ENCODE data around the gene TTC34. TPM values are rescaled to one million over a fixed set of nuclear protein-coding genes. Genes with fewer than 3 reads are reported as not detected.

TTC34 gene
- total RNA-seq, 1 donor from 2014 or later = 0.94 TPM

- Mint-ChIP-seq H3K36me3 (ENCODE audit: low read depth) (no peaks in the 10 kb centered on the region), H3K4me1 (ENCODE audit: low read depth) (no peaks in the 10 kb centered on the region), H3K27me3 (ENCODE audit: low read depth) (peaks cover 21% of the 10 kb centered on the region), H3K27ac (no peak overlapping the region), H3K9me3 (peaks cover 23% of the 10 kb centered on the region), H3K4me3 (ENCODE audit: low read depth) (no peak overlapping the region)
- DNase-seq (ENCODE audit: low spot score) = no peak
- intact Hi-C loops (cut with micrococcal nuclease) = no loop called here
Measured at GRCh38 chr1:2791027-2791760, 10.3 kb downstream of the TTC34 start.

- no peak for DNase-seq (ENCODE audit: low spot score)
- no peaks in the 10 kb centered on the region for H3K36me3 Mint-ChIP-seq (ENCODE audit: low read depth)
- no peak overlapping the region for H3K4me3 Mint-ChIP-seq (ENCODE audit: low read depth)
- H3K27ac Mint-ChIP-seq = no peak overlapping the region
- intact Hi-C loops (cut with micrococcal nuclease) = no loop called here
- H3K4me1 Mint-ChIP-seq (ENCODE audit: low read depth) = no peaks in the 10 kb centered on the region
- H3K9me3 Mint-ChIP-seq = peaks cover 23% of the 10 kb centered on the region
- H3K27me3 Mint-ChIP-seq (ENCODE audit: low read depth) = peaks cover 21% of the 10 kb centered on the region
Measured at GRCh38 chr1:2789986-2790581, 11.4 kb downstream of the TTC34 start.

- Mint-ChIP-seq H3K36me3 (ENCODE audit: low read depth) (no peaks in the 10 kb centered on the region), H3K27me3 (ENCODE audit: low read depth) (peaks cover 21% of the 10 kb centered on the region), H3K9me3 (peaks cover 20% of the 10 kb centered on the region), H3K27ac (no peak overlapping the region), H3K4me1 (ENCODE audit: low read depth) (no peaks in the 10 kb centered on the region), H3K4me3 (ENCODE audit: low read depth) (no peak overlapping the region)
- no peak for DNase-seq (ENCODE audit: low spot score)
- intact Hi-C loops (cut with micrococcal nuclease) = no loop called here
Measured at GRCh38 chr1:2789164-2789985, 12.1 kb downstream of the TTC34 start.

- DNase-seq (ENCODE audit: low spot score) = no peak
Measured at GRCh38 chr1:2788506-2789163, 12.9 kb downstream of the TTC34 start.

GRCh38 chr1:2787163-2787911 lies 14.2 kb downstream of the TTC34 start:
- Mint-ChIP-seq H3K27me3 (ENCODE audit: low read depth) (peaks cover 17% of the 10 kb centered on the region), H3K9me3 (peaks cover 6% of the 10 kb centered on the region), H3K4me3 (ENCODE audit: low read depth) (no peak overlapping the region), H3K4me1 (ENCODE audit: low read depth) (no peaks in the 10 kb centered on the region), H3K36me3 (ENCODE audit: low read depth) (no peaks in the 10 kb centered on the region), H3K27ac (no peak overlapping the region)
- intact Hi-C loops (cut with micrococcal nuclease) = loop anchor here (2.0 kb wide), 1 partner anchor 373 kb away; no protein-coding TSS in a partner anchor
- DNase-seq (ENCODE audit: low spot score) = no peak

More at GRCh38 chr1:2788506-2789163, 12.9 kb downstream of the TTC34 start:
- intact Hi-C loops (cut with micrococcal nuclease) = no loop called here
- peaks cover 16% of the 10 kb centered on the region for H3K9me3 Mint-ChIP-seq
- H3K27me3 Mint-ChIP-seq (ENCODE audit: low read depth) = peaks cover 21% of the 10 kb centered on the region
- no peak overlapping the region for H3K27ac Mint-ChIP-seq
- no peaks in the 10 kb centered on the region for H3K4me1 Mint-ChIP-seq (ENCODE audit: low read depth)
- H3K36me3 Mint-ChIP-seq (ENCODE audit: low read depth) = no peaks in the 10 kb centered on the region
- H3K4me3 Mint-ChIP-seq (ENCODE audit: low read depth) = no peak overlapping the region

GRCh38 chr1:2786329-2787162 lies 14.9 kb downstream of the TTC34 start:
- H3K4me3 Mint-ChIP-seq (ENCODE audit: low read depth) = no peak overlapping the region
- peak; percentile 50 for DNase-seq (ENCODE audit: low spot score)
- peaks cover 2% of the 10 kb centered on the region for H3K36me3 Mint-ChIP-seq (ENCODE audit: low read depth)
- peaks cover 17% of the 10 kb centered on the region for H3K27me3 Mint-ChIP-seq (ENCODE audit: low read depth)
- H3K9me3 Mint-ChIP-seq = peaks cover 12% of the 10 kb centered on the region
- no peaks in the 10 kb centered on the region for H3K4me1 Mint-ChIP-seq (ENCODE audit: low read depth)
- intact Hi-C loops (cut with micrococcal nuclease) = loop anchor here (2.0 kb wide), 1 partner anchor 372 kb away; no protein-coding TSS in a partner anchor
- no peak overlapping the region for H3K27ac Mint-ChIP-seq

- intact Hi-C loops (cut with micrococcal nuclease) = loop anchor here (2.0 kb wide), 1 partner anchor 371 kb away; no protein-coding TSS in a partner anchor
- peaks cover 15% of the 10 kb centered on the region for H3K9me3 Mint-ChIP-seq
- peak; percentile 7 for DNase-seq (ENCODE audit: low spot score)
- no peak overlapping the region for H3K27ac Mint-ChIP-seq
- peaks cover 16% of the 10 kb centered on the region for H3K27me3 Mint-ChIP-seq (ENCODE audit: low read depth)
- H3K4me3 Mint-ChIP-seq (ENCODE audit: low read depth) = no peak overlapping the region
- H3K4me1 Mint-ChIP-seq (ENCODE audit: low read depth) = no peaks in the 10 kb centered on the region
- H3K36me3 Mint-ChIP-seq (ENCODE audit: low read depth) = peaks cover 4% of the 10 kb centered on the region
Measured at GRCh38 chr1:2785631-2786328, 15.7 kb downstream of the TTC34 start.

- Mint-ChIP-seq H3K36me3 (ENCODE audit: low read depth) (peaks cover 4% of the 10 kb centered on the region), H3K9me3 (peaks cover 15% of the 10 kb centered on the region), H3K4me3 (ENCODE audit: low read depth) (no peak overlapping the region), H3K27ac (no peak overlapping the region), H3K4me1 (ENCODE audit: low read depth) (peaks cover 1% of the 10 kb centered on the region), H3K27me3 (ENCODE audit: low read depth) (peaks cover 13% of the 10 kb centered on the region)
- no peak for DNase-seq (ENCODE audit: low spot score)
- intact Hi-C loops (cut with micrococcal nuclease) = no loop called here
Measured at GRCh38 chr1:2784854-2785630, 16.5 kb downstream of the TTC34 start.

GRCh38 chr1:2783435-2784397 lies 17.8 kb downstream of the TTC34 start:
- Mint-ChIP-seq H3K27me3 (ENCODE audit: low read depth) (peaks cover 8% of the 10 kb centered on the region), H3K4me3 (ENCODE audit: low read depth) (no peak overlapping the region), H3K36me3 (ENCODE audit: low read depth) (peaks cover 4% of the 10 kb centered on the region), H3K4me1 (ENCODE audit: low read depth) (peaks cover 1% of the 10 kb centered on the region), H3K9me3 (peaks cover 15% of the 10 kb centered on the region), H3K27ac (no peak overlapping the region)
- peak; percentile 6 for DNase-seq (ENCODE audit: low spot score)
- intact Hi-C loops (cut with micrococcal nuclease) = no loop called here

- Mint-ChIP-seq H3K27ac (no peak overlapping the region), H3K4me3 (ENCODE audit: low read depth) (no peak overlapping the region), H3K4me1 (ENCODE audit: low read depth) (peaks cover 1% of the 10 kb centered on the region), H3K36me3 (ENCODE audit: low read depth) (peaks cover 4% of the 10 kb centered on the region), H3K9me3 (peaks cover 15% of the 10 kb centered on the region), H3K27me3 (ENCODE audit: low read depth) (peaks cover 3% of the 10 kb centered on the region)
- intact Hi-C loops (cut with micrococcal nuclease) = no loop called here
- no peak for DNase-seq (ENCODE audit: low spot score)
Measured at GRCh38 chr1:2783069-2783434, 18.4 kb downstream of the TTC34 start.
